Mesenchymal stem cell (in vitro differentiated cells and primary cell): ENCODE results near the gene KIF3A.

Experiments used
- DNase-seq: peaks from one replicate; pipeline ENCODE4 v3.0.0-alpha.2; 2013
- H2AFZ ChIP-seq: one replicate; pipeline ENCODE4 v1.6.1; 2013; ENCODE audit warnings: low read depth, mild to moderate bottlenecking, control low read depth, inconsistent platforms, low read length, moderate library complexity
- H2AK5ac ChIP-seq: 2 replicates; pipeline ENCODE4 v1.6.1; 2013; ENCODE audit warnings: low read length, moderate library complexity, mild to moderate bottlenecking, inconsistent platforms; ENCODE audit not compliant: severe bottlenecking
- H2BK120ac ChIP-seq: one replicate; pipeline ENCODE4 v1.6.1; 2013; ENCODE audit warnings: low read depth, mild to moderate bottlenecking, inconsistent platforms, low read length, moderate library complexity
- H2BK12ac ChIP-seq, 2 experiments: one replicate each; pipeline ENCODE4 v1.6.1; 2013; ENCODE audit warnings: inconsistent platforms in 2 of 2, low read length in 2 of 2, mild to moderate bottlenecking in 2 of 2, moderate library complexity in 2 of 2, control low read depth in 1 of 2
- H2BK15ac ChIP-seq: one replicate; pipeline ENCODE4 v1.6.1; 2013; ENCODE audit warnings: mild to moderate bottlenecking, low read depth, inconsistent platforms; ENCODE audit not compliant: poor library complexity, severe bottlenecking
- H2BK5ac ChIP-seq: 2 replicates; pipeline ENCODE4 v1.6.1; 2013; ENCODE audit warnings: low read depth, mild to moderate bottlenecking, low read length, control low read depth, inconsistent platforms; ENCODE audit not compliant: poor library complexity, severe bottlenecking
- H3K14ac ChIP-seq, 2 experiments: one replicate each; pipeline ENCODE4 v1.6.1; 2013; ENCODE audit warnings: inconsistent platforms in 2 of 2, low read length in 2 of 2, control low read depth in 1 of 2, mild to moderate bottlenecking in 1 of 2, moderate library complexity in 1 of 2
- H3K18ac ChIP-seq, 2 experiments: one replicate each; pipeline ENCODE4 v1.6.1; 2013; ENCODE audit warnings: inconsistent platforms in 2 of 2, low read length in 2 of 2, control low read depth in 1 of 2, low read depth in 1 of 2, mild to moderate bottlenecking in 1 of 2
- H3K23ac ChIP-seq, 2 experiments: one replicate each; pipeline ENCODE4 v1.6.1; 2013; ENCODE audit warnings: inconsistent platforms in 2 of 2, low read length in 2 of 2, mild to moderate bottlenecking in 2 of 2, moderate library complexity in 2 of 2, control low read depth in 1 of 2
- H3K27ac ChIP-seq: 2 replicates; pipeline ENCODE4 v1.5.1; 2013; ENCODE audit warnings: mild to moderate bottlenecking, moderate library complexity, low read length, control low read depth, inconsistent platforms; ENCODE audit not compliant: poor library complexity, severe bottlenecking
- H3K27me3 ChIP-seq, 2 experiments: 2 replicates each; pipeline versions ENCODE4 v1.6.1 to v1.7.0; 2013; ENCODE audit warnings: low read length in 2 of 2, mild to moderate bottlenecking in 2 of 2, moderate library complexity in 2 of 2, control low read depth in 1 of 2, inconsistent platforms in 1 of 2; ENCODE audit not compliant: control insufficient read depth in 1 of 2, insufficient read depth in 1 of 2
- H3K36me3 ChIP-seq, 2 experiments: 2 replicates each; pipeline versions ENCODE4 v1.6.1 to v1.7.0; 2013; ENCODE audit warnings: low read length in 2 of 2, control low read depth in 1 of 2, inconsistent platforms in 1 of 2, low read depth in 1 of 2, mild to moderate bottlenecking in 1 of 2; ENCODE audit not compliant: insufficient read depth in 2 of 2, control insufficient read depth in 1 of 2
- H3K4ac ChIP-seq, 2 experiments: one replicate each; pipeline ENCODE4 v1.6.1; 2013; ENCODE audit warnings: inconsistent platforms in 2 of 2, low read length in 2 of 2, mild to moderate bottlenecking in 2 of 2, moderate library complexity in 2 of 2, control low read depth in 1 of 2, low read depth in 1 of 2
- H3K4me1 ChIP-seq: 2 replicates; pipeline ENCODE4 v1.6.1; 2013; ENCODE audit warnings: low read depth, low read length, control low read depth; ENCODE audit not compliant: control insufficient read depth, insufficient read depth
- H3K4me2 ChIP-seq: 2 replicates; pipeline ENCODE4 v1.6.1; 2013; ENCODE audit warnings: low read length, mild to moderate bottlenecking, inconsistent platforms; ENCODE audit not compliant: poor library complexity, severe bottlenecking
- H3K4me3 ChIP-seq, 2 experiments: 2 replicates each; pipeline versions ENCODE4 v1.5.1 to v1.7.0; 2013; ENCODE audit warnings: low read length in 2 of 2, mild to moderate bottlenecking in 2 of 2, control low read depth in 1 of 2, low read depth in 1 of 2; ENCODE audit not compliant: insufficient read depth in 1 of 2
- H3K79me1 ChIP-seq: replicated peaks from 2 replicates; pipeline ENCODE4 v1.6.1; 2013; ENCODE audit warnings: mild to moderate bottlenecking, control low read depth, low read length, inconsistent platforms; ENCODE audit not compliant: poor library complexity, severe bottlenecking
- H3K9ac ChIP-seq: 2 replicates; pipeline ENCODE4 v1.7.0; 2013; ENCODE audit warnings: mild to moderate bottlenecking, low read length, moderate library complexity
- H3K9me3 ChIP-seq: 2 replicates; pipeline ENCODE4 v1.7.0; 2013; ENCODE audit warnings: mild to moderate bottlenecking, low read length; ENCODE audit not compliant: control insufficient read depth
- H4K8ac ChIP-seq: one replicate; pipeline ENCODE4 v1.6.1; 2013; ENCODE audit warnings: inconsistent platforms, mild to moderate bottlenecking, low read length, moderate library complexity
- H4K91ac ChIP-seq: one replicate; pipeline ENCODE4 v1.6.1; 2013; ENCODE audit warnings: mild to moderate bottlenecking, low read length, inconsistent platforms
- WGBS: methylation state at CpG from one replicate; pipeline ENCODE4 v1.1.7; 2013; ENCODE audit warnings: mixed read lengths; 5-methylcytosine and 5-hydroxymethylcytosine counted together

KIF3A gene

DNA sequence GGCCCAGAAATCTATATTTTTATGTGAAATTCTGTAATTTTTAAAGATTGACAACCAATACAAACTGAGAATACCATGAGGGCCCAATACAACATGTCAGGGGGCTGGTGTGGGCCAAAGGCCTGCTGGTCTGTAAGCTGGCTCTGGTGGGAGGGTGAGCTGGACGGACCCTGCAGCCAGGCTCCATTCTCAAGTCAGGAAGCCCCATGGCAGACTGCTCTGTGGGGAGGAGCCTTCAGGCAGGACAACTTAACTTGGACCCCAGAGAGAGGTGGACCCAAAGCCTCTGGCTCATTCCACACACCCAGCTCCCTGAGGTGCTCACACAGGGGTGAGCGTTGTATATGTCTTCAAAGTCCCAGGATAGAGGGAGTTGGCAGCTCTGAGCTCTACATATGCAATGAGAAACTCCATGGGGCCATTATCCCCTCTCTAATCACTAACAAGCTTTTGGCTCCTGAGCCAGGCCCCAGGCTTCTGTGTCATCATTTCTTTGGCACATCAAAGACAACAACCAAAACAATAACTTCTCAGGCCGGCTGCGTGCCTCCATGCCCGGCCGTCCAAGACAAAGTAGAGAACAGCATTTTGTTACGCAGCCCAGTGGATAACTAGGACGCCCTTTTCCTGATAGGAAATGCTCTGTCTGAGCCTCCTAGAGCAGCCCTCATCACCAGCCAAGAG lies 33.3 kb upstream of the KIF3A start:
- 96% methylated on average over 8 of the region's 8 CpGs for WGBS
- H4K91ac ChIP-seq, result no peak overlapping the region
- H3K9ac ChIP-seq, result no peak overlapping the region
- H2BK12ac ChIP-seq, result no peak overlapping the region
- H3K79me1 ChIP-seq, result peaks cover 60% of the 10 kb centered on the region
- H3K9me3 ChIP-seq, result no peaks in the 10 kb centered on the region
- H3K18ac ChIP-seq, result peak overlapping the region in 1 of 2 experiments; percentile 23
- peak overlapping the region in 1 of 2 experiments; percentile 30 for H3K4ac ChIP-seq
- H2AK5ac ChIP-seq, result peak overlapping the region; percentile 51
- no peak overlapping the region for H2BK5ac ChIP-seq
- no peak overlapping the region for H4K8ac ChIP-seq
- no peak overlapping the region for H2AFZ ChIP-seq
- H3K4me2 ChIP-seq, result no peak overlapping the region
- no peak overlapping the region for H3K4me3 ChIP-seq
- peaks cover 55% of the 10 kb centered on the region for H3K4me1 ChIP-seq
- H3K23ac ChIP-seq, result no peak overlapping the region
- peak overlapping the region; percentile 68 for H2BK120ac ChIP-seq
- H2BK15ac ChIP-seq, result no peak overlapping the region
- peaks cover 0 to 31% of the 10 kb centered on the region in 2 experiments for H3K36me3 ChIP-seq
- DNase-seq, result no peak
- no peak overlapping the region for H3K27ac ChIP-seq
- H3K14ac ChIP-seq, result no peak overlapping the region
- no peaks in the 10 kb centered on the region for H3K27me3 ChIP-seq

DNA sequence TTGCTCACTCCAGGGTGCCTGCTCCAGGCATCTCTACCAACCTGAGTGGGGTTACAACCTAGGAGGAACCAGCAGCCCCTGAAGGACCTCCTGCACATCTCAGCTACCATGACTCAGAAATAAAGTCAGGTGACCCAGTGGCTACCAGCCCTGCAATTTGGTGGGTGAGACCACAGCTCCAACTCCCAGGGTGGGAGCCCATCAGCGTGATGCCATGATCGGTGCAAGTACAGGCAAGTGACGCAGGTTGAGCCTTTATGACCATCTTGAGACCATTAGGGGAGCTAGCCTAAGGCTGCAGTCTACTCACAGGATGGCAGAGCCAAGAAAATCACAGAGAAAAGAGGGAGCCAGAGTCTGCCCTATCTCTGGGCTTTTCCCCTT lies 31.1 kb upstream of the KIF3A start:
- no peak overlapping the region for H3K9ac ChIP-seq
- H4K91ac ChIP-seq, result no peak overlapping the region
- peak overlapping the region in 1 of 2 experiments; percentile 65 for H3K18ac ChIP-seq
- no peak overlapping the region for H2AFZ ChIP-seq
- peak overlapping the region in 1 of 2 experiments; percentile 93 for H3K14ac ChIP-seq
- peaks cover 17 to 43% of the 10 kb centered on the region in 2 experiments for H3K36me3 ChIP-seq
- H4K8ac ChIP-seq, result no peak overlapping the region
- H3K4me1 ChIP-seq, result peaks cover 38% of the 10 kb centered on the region
- H3K4ac ChIP-seq, result peak overlapping the region in 1 of 2 experiments; percentile 32
- H3K4me3 ChIP-seq, result no peak overlapping the region
- no peak overlapping the region for H3K23ac ChIP-seq
- H3K79me1 ChIP-seq, result peaks cover 53% of the 10 kb centered on the region
- H2BK12ac ChIP-seq, result peak overlapping the region in 1 of 2 experiments; percentile 45
- H2BK5ac ChIP-seq, result no peak overlapping the region
- no peaks in the 10 kb centered on the region for H3K9me3 ChIP-seq
- no peak overlapping the region for H2AK5ac ChIP-seq
- H2BK120ac ChIP-seq, result no peak overlapping the region
- H3K27me3 ChIP-seq, result no peaks in the 10 kb centered on the region
- 98% methylated on average over 3 of the region's 3 CpGs for WGBS
- no peak overlapping the region for H3K27ac ChIP-seq
- DNase-seq, result no peak
- H3K4me2 ChIP-seq, result no peak overlapping the region
- no peak overlapping the region for H2BK15ac ChIP-seq

DNA sequence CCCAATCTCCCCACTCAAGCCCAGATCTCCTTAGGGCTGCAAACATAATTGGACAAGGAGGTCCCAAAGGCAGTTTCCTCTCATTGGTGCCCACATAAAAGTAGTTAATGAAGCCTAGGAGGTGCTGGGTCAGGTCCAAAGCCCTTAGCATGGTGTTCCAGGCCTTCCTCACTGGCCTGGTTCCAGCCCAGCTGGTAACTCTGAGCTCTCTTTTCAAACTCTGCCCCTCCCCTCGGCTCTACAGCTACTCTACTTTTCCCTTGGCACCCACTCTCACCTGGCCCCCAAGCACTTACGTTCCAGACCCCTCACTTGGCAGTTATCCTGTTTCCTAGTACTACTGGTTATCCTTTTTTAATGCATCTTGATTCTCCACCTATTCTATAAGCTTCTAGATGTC lies 29.8 kb upstream of the KIF3A start:
- no peak overlapping the region for H3K27ac ChIP-seq
- H3K4me3 ChIP-seq, result peak overlapping the region in 1 of 2 experiments; percentile 40
- peak overlapping the region in 1 of 2 experiments; percentile 65 for H3K18ac ChIP-seq
- H3K36me3 ChIP-seq, result peaks cover 30 to 46% of the 10 kb centered on the region in 2 experiments
- H4K91ac ChIP-seq, result no peak overlapping the region
- H2BK15ac ChIP-seq, result no peak overlapping the region
- H3K4me1 ChIP-seq, result peaks cover 26% of the 10 kb centered on the region
- H2BK120ac ChIP-seq, result no peak overlapping the region
- no peak overlapping the region for H2BK12ac ChIP-seq
- no peak overlapping the region for H3K4me2 ChIP-seq
- H3K14ac ChIP-seq, result no peak overlapping the region
- peaks cover 40% of the 10 kb centered on the region for H3K79me1 ChIP-seq
- no peak overlapping the region for H4K8ac ChIP-seq
- no peaks in the 10 kb centered on the region for H3K27me3 ChIP-seq
- H2BK5ac ChIP-seq, result no peak overlapping the region
- no peak overlapping the region for H2AFZ ChIP-seq
- H2AK5ac ChIP-seq, result peak overlapping the region; percentile 13
- no peak overlapping the region for H3K23ac ChIP-seq
- H3K4ac ChIP-seq, result peak overlapping the region in 1 of 2 experiments; percentile 30
- 98% methylated on average over 2 of the region's 2 CpGs for WGBS
- H3K9ac ChIP-seq, result peak overlapping the region; percentile 40
- no peak for DNase-seq
- no peaks in the 10 kb centered on the region for H3K9me3 ChIP-seq

DNA sequence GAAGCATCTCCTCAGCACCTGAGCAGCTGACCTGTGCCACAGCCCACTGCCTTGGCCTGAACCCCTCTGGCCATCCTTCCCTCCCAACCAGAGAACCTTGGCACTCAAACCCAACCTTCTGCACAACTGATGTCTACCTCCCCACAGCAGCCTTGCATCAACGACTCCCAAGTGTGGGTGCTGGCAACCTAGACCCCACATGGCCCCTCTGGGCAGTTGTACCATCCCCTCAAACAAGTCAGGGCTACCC lies 29.4 kb upstream of the KIF3A start:
- Histone ChIP-seq H3K9me3 (no peaks in the 10 kb centered on the region), H2AFZ (no peak overlapping the region), H3K4me1 (peaks cover 24% of the 10 kb centered on the region), H3K23ac (no peak overlapping the region), H3K4me3 (no peak overlapping the region), H2BK12ac (no peak overlapping the region), H2AK5ac (no peak overlapping the region), H3K36me3 (peaks cover 34 to 50% of the 10 kb centered on the region in 2 experiments), H3K27ac (no peak overlapping the region), H3K4me2 (no peak overlapping the region), H3K4ac (no peak overlapping the region), H3K9ac (no peak overlapping the region), H3K79me1 (peaks cover 38% of the 10 kb centered on the region), H2BK120ac (no peak overlapping the region), H2BK15ac (no peak overlapping the region), H4K91ac (peak overlapping the region; percentile 18), H3K27me3 (no peaks in the 10 kb centered on the region), H2BK5ac (no peak overlapping the region), H3K14ac (no peak overlapping the region), H3K18ac (no peak overlapping the region), H4K8ac (peak overlapping the region; percentile 13)
- DNase-seq, result no peak
- 100% methylated on average over 1 of the region's 1 CpG for WGBS
